ENCODE results near the gene PLXNA1.

GRCh38 chr3:126958638-126959085 lies 24.3 kb upstream of the PLXNA1 start:
- TF ChIP-seq, protein P1, sequence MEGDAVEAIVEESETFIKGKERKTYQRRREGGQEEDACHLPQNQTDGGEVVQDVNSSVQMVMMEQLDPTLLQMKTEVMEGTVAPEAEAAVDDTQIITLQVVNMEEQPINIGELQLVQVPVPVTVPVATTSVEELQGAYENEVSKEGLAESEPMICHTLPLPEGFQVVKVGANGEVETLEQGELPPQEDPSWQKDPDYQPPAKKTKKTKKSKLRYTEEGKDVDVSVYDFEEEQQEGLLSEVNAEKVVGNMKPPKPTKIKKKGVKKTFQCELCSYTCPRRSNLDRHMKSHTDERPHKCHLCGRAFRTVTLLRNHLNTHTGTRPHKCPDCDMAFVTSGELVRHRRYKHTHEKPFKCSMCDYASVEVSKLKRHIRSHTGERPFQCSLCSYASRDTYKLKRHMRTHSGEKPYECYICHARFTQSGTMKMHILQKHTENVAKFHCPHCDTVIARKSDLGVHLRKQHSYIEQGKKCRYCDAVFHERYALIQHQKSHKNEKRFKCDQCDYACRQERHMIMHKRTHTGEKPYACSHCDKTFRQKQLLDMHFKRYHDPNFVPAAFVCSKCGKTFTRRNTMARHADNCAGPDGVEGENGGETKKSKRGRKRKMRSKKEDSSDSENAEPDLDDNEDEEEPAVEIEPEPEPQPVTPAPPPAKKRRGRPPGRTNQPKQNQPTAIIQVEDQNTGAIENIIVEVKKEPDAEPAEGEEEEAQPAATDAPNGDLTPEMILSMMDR (IDR thresholded peaks at IDR 0.05) = no peak
- TF ChIP-seq POLR2AphosphoS5 (IDR thresholded peaks at IDR 0.05; ENCODE audit: low read depth, low read length) (no peak), TCF7L2 (IDR thresholded peaks at IDR 0.05; ENCODE audit: low read depth, low read length) (no peak), REST (IDR thresholded peaks at IDR 0.05; ENCODE audit: insufficient read depth in 1 of 2, low read depth in 2 of 2, low read length in 1 of 2) (no peak), SIN3A (IDR thresholded peaks at IDR 0.05; ENCODE audit: borderline replicate concordance, insufficient read depth, low read depth, low read length) (no peak)

All from Panc1 (cell line).